HFF-Myc (cell line): ENCODE measurements around the gene CLN6.
"Not testable (repeated sequence)": the region's sequence is repeated elsewhere in the genome, so short reads cannot be mapped to it uniquely, and the experiment has no call there.

ENCODE experiments used
- DNase-seq: peaks from one replicate; pipeline ENCODE4 v3.0.0-alpha.2; 2011; ENCODE audit warnings: low read depth; ENCODE audit errors: extremely low read depth
- H3K4me3 ChIP-seq: replicated peaks from 2 replicates; pipeline ENCODE4 v1.5.1; 2011; ENCODE audit warnings: low read depth, mild to moderate bottlenecking, control low read depth, low read length
- TF ChIP-seq, protein P1 (sequence below): IDR thresholded peaks from 2 replicates; pipeline ENCODE4 v1.5.1; 2012; ENCODE audit warnings: mild to moderate bottlenecking, low read depth, low read length, control low read depth; ENCODE audit errors: missing control alignments

CLN6 gene

DNA sequence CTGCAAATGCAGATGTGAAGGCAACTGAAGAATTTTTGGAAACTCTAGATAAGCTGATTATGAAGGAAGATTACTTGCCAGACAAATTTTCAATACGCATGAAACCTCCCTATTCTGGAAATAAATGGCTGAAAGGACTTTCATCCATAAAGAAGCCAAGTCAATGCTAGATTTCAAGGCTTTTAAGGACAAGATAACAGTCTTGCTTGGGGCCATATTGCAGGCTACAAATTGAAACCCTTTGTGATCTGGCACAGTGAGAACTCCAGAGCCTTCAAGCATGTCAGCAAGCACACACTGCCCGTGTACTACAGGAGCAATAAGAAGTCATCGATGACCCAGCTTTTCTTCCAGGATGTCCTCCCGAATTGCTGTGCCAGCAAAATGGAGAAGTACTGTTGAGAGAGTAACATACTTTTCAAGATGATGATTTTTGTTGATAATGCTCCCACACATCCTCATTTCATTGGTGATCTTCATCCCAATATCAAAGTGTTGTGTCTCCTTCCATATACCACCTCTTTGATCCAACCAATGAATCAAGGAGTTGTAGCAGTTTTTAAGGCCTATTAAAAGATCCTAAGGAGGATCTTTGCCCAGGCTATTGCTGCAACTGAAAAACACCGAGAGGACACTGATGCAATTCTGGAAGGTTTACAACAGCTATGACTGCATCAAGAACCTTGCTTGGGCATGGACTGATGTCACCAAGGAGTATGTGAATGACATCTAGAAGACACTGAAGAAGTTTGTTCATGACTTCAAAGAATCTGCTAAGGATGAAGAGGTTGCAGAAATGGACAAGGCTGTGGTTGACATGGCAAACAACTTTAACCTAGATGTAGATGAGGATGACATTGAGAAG, 44.7 kb downstream of the CLN6 start:
- TF ChIP-seq, protein P1, sequence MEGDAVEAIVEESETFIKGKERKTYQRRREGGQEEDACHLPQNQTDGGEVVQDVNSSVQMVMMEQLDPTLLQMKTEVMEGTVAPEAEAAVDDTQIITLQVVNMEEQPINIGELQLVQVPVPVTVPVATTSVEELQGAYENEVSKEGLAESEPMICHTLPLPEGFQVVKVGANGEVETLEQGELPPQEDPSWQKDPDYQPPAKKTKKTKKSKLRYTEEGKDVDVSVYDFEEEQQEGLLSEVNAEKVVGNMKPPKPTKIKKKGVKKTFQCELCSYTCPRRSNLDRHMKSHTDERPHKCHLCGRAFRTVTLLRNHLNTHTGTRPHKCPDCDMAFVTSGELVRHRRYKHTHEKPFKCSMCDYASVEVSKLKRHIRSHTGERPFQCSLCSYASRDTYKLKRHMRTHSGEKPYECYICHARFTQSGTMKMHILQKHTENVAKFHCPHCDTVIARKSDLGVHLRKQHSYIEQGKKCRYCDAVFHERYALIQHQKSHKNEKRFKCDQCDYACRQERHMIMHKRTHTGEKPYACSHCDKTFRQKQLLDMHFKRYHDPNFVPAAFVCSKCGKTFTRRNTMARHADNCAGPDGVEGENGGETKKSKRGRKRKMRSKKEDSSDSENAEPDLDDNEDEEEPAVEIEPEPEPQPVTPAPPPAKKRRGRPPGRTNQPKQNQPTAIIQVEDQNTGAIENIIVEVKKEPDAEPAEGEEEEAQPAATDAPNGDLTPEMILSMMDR: no peak
- DNase-seq: no peak
- H3K4me3 ChIP-seq: no peak overlapping the region

DNA sequence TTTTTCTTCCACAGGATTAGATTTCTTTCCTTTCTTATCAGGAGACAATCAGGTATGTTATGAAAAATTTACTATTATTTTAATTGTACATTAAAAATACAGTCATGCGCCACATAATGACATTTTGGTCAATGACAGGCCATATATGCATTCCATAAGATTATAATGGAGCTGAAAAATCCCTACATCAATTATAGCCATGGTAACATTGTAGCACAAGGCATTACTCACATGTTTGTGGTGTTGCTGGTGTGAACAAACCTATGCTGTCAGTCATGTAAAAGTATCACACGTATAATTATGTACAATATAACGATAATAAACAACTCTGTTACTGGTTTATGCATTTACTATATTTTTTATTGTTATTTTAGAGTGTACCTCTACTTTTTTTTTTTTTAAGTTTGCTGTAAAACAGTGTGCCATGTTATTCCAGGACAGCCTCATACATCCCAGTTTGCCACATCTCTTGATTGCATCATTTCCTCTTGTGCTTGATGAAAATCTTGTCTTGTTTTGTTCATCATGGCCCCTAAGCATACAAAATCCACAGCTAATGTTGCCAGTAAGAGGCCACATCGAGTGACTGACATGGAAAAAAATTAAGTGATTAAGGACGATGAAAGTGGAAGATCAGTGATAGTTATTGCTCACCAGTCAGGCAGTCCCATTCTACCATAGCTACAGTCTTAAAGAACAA, 45.8 kb downstream of the CLN6 start:
- no peak for DNase-seq
- TF ChIP-seq, protein P1: no peak
- no peak overlapping the region for H3K4me3 ChIP-seq

DNA sequence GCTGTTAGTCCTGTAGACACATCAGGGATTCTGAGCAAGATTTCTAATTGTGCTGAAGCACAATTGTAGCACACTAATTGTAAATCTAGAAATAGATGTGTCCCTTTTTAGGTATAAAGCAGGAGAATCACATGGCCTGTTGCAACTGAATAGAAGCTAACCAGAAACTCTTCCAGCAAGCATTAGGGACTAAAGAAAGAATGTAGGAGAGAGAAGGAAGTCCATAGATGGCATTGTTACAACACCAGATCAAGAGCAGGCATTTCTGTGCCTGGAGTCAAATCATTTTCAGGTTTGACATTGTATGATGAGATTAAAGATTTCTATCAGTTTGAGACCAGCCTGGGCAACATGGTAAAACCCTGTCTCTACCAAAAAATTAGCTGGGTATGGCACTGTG, 51.8 kb downstream of the CLN6 start:
- TF ChIP-seq, protein P1: no peak
- no peak for DNase-seq

DNA sequence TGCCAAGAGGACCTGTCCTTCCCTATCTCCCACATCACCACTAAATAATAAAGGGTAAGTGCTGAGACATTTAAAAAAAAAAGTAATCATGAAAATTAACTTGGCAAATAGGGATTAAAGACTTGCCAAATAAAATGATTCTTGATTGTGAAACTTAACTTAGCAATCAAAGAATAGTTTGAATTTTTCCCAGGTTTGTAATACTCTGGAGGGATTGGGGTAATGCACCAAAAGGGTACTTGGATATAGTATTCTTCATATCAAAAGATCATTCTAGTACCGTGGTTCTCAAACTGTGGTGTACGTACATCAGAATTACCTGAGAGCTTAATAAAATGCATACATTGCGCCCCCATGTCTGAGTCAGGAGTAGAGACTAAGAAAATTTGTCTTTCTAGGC, 52.9 kb downstream of the CLN6 start:
- H3K4me3 ChIP-seq: no peak overlapping the region
- no peak for DNase-seq
- TF ChIP-seq, protein P1: no peak

More for the DNA sequence above, 51.8 kb downstream of the CLN6 start:
- H3K4me3 ChIP-seq: no peak overlapping the region

DNA sequence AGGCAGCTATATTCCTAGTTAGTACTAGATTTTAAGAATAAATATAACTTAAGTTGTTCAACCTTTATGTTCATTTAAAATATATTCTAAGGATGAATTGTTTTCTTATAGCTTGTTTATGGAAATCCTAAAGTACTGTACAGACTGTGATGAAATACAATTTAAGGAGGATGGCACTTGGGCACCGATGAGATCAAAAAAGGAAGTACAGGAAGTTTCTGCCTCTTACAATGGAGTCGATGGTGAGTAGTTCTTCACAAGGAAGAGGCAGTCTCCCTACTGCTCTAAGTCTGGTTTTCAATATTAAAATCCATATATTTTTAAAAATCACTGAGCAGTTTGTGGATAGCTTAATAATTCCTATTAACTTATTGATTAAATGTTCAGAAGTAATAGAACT, 54.0 kb downstream of the CLN6 start:
- no peak overlapping the region for H3K4me3 ChIP-seq
- no peak for DNase-seq

DNA sequence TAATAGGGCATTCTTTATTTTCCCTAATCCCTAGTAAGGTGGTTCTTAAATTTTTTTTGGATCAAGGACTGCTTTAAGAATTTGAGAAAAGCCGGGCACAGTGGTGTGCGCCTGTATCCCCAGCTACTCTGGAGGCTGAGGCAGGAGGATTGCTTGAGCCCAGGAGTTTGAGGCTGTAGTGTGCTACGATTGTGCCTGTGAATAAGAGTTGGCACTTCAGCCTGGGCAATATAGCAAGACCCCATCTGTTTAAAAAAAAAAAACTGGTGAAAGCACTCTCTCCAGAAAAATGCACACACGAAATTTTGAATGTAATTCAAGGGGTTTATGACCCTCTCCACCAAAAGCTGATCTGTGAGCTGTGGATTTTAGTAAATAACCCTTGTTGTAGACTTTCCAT, 56.4 kb downstream of the CLN6 start:
- no peak overlapping the region for H3K4me3 ChIP-seq
- TF ChIP-seq, protein P1: no peak

More for the DNA sequence above, 54.0 kb downstream of the CLN6 start:
- TF ChIP-seq, protein P1: no peak

DNA sequence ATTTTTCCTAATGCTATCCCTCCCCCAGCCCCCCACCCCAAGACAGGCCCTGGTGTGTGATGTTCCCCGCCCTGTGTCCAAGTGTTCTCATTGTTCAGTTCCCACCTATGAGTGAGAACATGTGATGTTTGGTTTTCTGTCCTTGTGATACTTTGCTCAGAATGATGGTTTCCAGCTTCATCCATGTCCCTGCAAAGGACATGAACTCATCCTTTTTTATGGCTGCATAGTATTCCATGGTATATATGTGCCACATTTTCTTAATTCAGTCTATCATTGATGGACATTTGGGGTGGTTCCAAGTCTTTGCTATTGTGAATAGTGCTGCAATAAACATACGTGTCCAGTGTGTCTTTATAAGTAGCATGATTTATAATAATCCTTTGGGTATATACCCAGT, 57.5 kb downstream of the CLN6 start:
- DNase-seq, H3K4me3 ChIP-seq: not testable (repeated sequence)

More for the DNA sequence above, 56.4 kb downstream of the CLN6 start:
- DNase-seq: no peak
